Measurements from ENCODE around the gene SMARCD3. TPM values are rescaled to one million over a fixed set of nuclear protein-coding genes. Genes with fewer than 3 reads are reported as not detected.

SMARCD3 gene
- total and polyA plus RNA-seq, 2 of the 8 experiments (the other 6 are each of a cell fraction or from before 2014, with no cell fraction given), result 3.0 to 5.6 TPM

- H2BK12ac ChIP-seq (ENCODE audit: low read depth, low read length), result no peak overlapping the region
- H3K23ac ChIP-seq (ENCODE audit: insufficient read length), result no peak overlapping the region
- H2BK120ac ChIP-seq (replicated peaks; ENCODE audit: low read depth, low read length), result no peak overlapping the region
- H3K4ac ChIP-seq (replicated peaks; ENCODE audit: insufficient read length, low read depth, low read length), result no peak overlapping the region
- WGBS, 2 experiments (ENCODE audit: extremely low coverage in 1 of 2, insufficient coverage in 1 of 2, insufficient read length in 1 of 2, insufficient replicate concordance in 2 of 2, low coverage in 1 of 2, low lambda C conversion rate in 2 of 2, missing lambda C conversion rate in 1 of 2), result 96% methylated on average over 3 of the region's 4 CpGs; no CpG with 5 or more reads in 1 of the 2 experiments
- H3K4me3 ChIP-seq (ENCODE audit: extremely low read depth in 1 of 4, insufficient read depth in 2 of 4, low read depth in 3 of 4, low read length in 4 of 4), result no peak overlapping the region
- no peak overlapping the region for H3K56ac ChIP-seq (replicated peaks; ENCODE audit: insufficient read length, low read depth, low read length)
- no peak overlapping the region for H3K27ac ChIP-seq (ENCODE audit: low read depth, low read length)
- no peaks in the 10 kb centered on the region for H3K79me1 ChIP-seq (ENCODE audit: low read depth, low read length)
- H4K20me1 ChIP-seq (replicated peaks in 1 of 2; ENCODE audit: control insufficient read depth in 1 of 2, insufficient read depth in 2 of 2, low read length in 2 of 2), result no peaks in the 10 kb centered on the region
- H2AFZ ChIP-seq (ENCODE audit: low read length), result no peak overlapping the region
- H2AK5ac ChIP-seq (ENCODE audit: low read depth, low read length), result no peak overlapping the region
- no peaks in the 10 kb centered on the region for H3K36me3 ChIP-seq (ENCODE audit: control insufficient read depth in 2 of 4, insufficient read depth in 4 of 4, low read length in 3 of 4)
- no peak overlapping the region for H3K14ac ChIP-seq (ENCODE audit: insufficient read length)
- H3K9me3 ChIP-seq (ENCODE audit: insufficient read depth in 2 of 2, low read depth in 1 of 2, low read length in 1 of 2), result no peaks in the 10 kb centered on the region
- DNase-seq (ENCODE audit: low read depth in 1 of 2, low spot score in 2 of 2), result no peak
- H4K8ac ChIP-seq (ENCODE audit: extremely low read depth, insufficient read depth, low read length), result no peak overlapping the region
- H3K9ac ChIP-seq (replicated peaks in 1 of 4; ENCODE audit: extremely low read depth in 1 of 4, low read depth in 3 of 4, low read length in 3 of 4), result no peak overlapping the region
- H3K23me2 ChIP-seq (ENCODE audit: low read depth, low read length), result peaks cover 5% of the 10 kb centered on the region; the same call in 1 of the 2 replicates
- no peak overlapping the region for H4K5ac ChIP-seq (ENCODE audit: insufficient read length, low read depth, low read length)
- peaks cover 0 to 9% (median 1%) of the 10 kb centered on the region in 4 experiments; a peak in 3 of 7 replicates for H3K4me1 ChIP-seq (replicated peaks in 1 of 4; ENCODE audit: control insufficient read depth in 3 of 4, insufficient read depth in 4 of 4, low read length in 3 of 4)
- H2BK5ac ChIP-seq (ENCODE audit: low read depth, low read length), result no peak overlapping the region
- no peak overlapping the region for H3K18ac ChIP-seq (ENCODE audit: extremely low read depth, low read length)
- H2BK15ac ChIP-seq (ENCODE audit: low read length), result no peak overlapping the region
- H3K79me2 ChIP-seq (ENCODE audit: control insufficient read depth in 1 of 2, insufficient read depth in 2 of 2, low read length in 2 of 2), result no peaks in the 10 kb centered on the region
- TF ChIP-seq TCF12 (IDR thresholded peaks at IDR 0.05; ENCODE audit: low read depth, low read length) (no peak), SIN3A (conservative IDR thresholded peaks at IDR 0.05 in 1 of 2, IDR thresholded peaks at IDR 0.05 in 1 of 2; ENCODE audit: low read depth in 1 of 2, low read length in 2 of 2) (no peak), RFX5 (IDR thresholded peaks at IDR 0.05; ENCODE audit: borderline replicate concordance, low read depth, low read length) (no peak), NANOG (IDR thresholded peaks at IDR 0.05; ENCODE audit: insufficient read depth, low read depth, low read length, poor library complexity, severe bottlenecking) (no peak), PHF8 (conservative IDR thresholded peaks at IDR 0.05; ENCODE audit: low read depth, low read length) (no peak), SUZ12 (IDR thresholded peaks at IDR 0.05; ENCODE audit: low read length) (no peak), CBX5 (IDR thresholded peaks at IDR 0.05; ENCODE audit: low read depth, low read length) (no peak), CHD2 (IDR thresholded peaks at IDR 0.05; ENCODE audit: low read length) (no peak), EP300 (IDR thresholded peaks at IDR 0.05; ENCODE audit: borderline replicate concordance in 1 of 2, low read depth in 2 of 2, low read length in 2 of 2) (no peak), SIRT6 (IDR thresholded peaks at IDR 0.05; ENCODE audit: low read length) (no peak), RNF2 (IDR thresholded peaks at IDR 0.05; ENCODE audit: borderline replicate concordance, low read depth, low read length, missing control alignments, poor library complexity, severe bottlenecking) (no peak), JUND (IDR thresholded peaks at IDR 0.05; ENCODE audit: low read length) (no peak), E2F6 (IDR thresholded peaks at IDR 0.05) (no peak)
- CTCF ChIA-PET (ENCODE audit: partially characterized antibody), result no interaction called here
- POLR2A ChIA-PET (ENCODE audit: partially characterized antibody), result no interaction called here
- H2BK20ac ChIP-seq (ENCODE audit: low read length), result no peak overlapping the region
- H3K27me3 ChIP-seq (replicated peaks in 1 of 4; ENCODE audit: control insufficient read depth in 3 of 4, extremely low read depth in 1 of 4, insufficient read depth in 3 of 4, low read length in 3 of 4), result peaks cover 0 to 3% (median 1%) of the 10 kb centered on the region in 4 experiments; a peak in 2 of 7 replicates
- no peak for FAIRE-seq
- no peak overlapping the region for H4K91ac ChIP-seq (replicated peaks; ENCODE audit: insufficient read length, low read length)
- no peak overlapping the region for H3K4me2 ChIP-seq (ENCODE audit: insufficient read depth in 1 of 2, low read depth in 2 of 2, low read length in 2 of 2)
Measured at GRCh38 chr7:151201751-151202150, 46.7 kb downstream of the SMARCD3 start.

Measured in H1 (cell line).